Transverse colon (tissue), 4 donors: ENCODE measurements around the gene RBFOX1.

ENCODE experiments used
- POLR2A ChIP-seq: fragments of 450-650 bp; IDR thresholded peaks from one replicate; pipeline ENCODE4 v1.6.1; 2016; ENCODE audit warnings: antibody characterized with exemption, mild to moderate bottlenecking, moderate library complexity
- POLR2AphosphoS5 ChIP-seq, 3 donors: sonication (generic); formaldehyde crosslinking; IDR thresholded peaks; one replicate each; pipeline ENCODE4 v1.6.1; 2016; ENCODE audit warnings: antibody characterized with exemption in 3 of 3
- TF ChIP-seq, protein P1 (sequence below), 5 experiments: fragments of 200-600 bp in 3 of 5; fragments of 450-650 bp in 2 of 5; sonication (generic) in 3 of 5; IDR thresholded peaks; 1 replicate in 2 of 5; 2 replicates in 3 of 5; pipeline ENCODE4 v1.5.1; 2016 to 2017; ENCODE audit warnings: antibody characterized with exemption in 5 of 5, inconsistent platforms in 3 of 5, mild to moderate bottlenecking in 2 of 5, moderate library complexity in 1 of 5

DNA sequence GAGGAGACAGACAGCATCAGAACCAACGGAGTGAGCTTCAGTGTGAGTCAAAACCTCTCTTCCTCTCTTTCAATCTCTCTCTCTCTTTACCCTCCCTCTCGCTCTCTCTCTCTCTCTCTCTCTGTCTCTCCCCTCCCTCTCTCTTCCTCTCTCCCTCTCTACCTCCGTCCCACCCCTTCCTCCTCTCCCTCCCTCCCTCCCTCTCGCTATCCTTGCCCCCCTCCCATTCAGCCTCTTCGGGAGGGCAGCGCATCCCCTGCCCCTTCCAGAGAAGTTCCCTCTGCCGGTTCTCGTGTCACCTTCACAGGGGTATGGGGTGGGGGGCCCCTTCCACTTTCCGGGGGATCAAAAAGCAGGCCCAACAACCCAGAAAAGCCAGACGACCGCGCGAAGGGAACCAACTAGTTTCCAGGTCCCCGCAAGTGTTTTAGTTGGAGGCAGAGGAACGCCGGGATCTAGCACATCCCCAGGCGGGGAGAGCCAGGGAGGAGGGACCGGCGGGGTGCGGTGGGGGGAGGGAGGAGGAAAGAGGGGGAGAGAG lies 28.9 kb upstream of the RBFOX1 start:
- no peak for TF ChIP-seq POLR2A
- TF ChIP-seq POLR2AphosphoS5 (IDR thresholded peaks at IDR 0.05) = no peak
- TF ChIP-seq, protein P1, sequence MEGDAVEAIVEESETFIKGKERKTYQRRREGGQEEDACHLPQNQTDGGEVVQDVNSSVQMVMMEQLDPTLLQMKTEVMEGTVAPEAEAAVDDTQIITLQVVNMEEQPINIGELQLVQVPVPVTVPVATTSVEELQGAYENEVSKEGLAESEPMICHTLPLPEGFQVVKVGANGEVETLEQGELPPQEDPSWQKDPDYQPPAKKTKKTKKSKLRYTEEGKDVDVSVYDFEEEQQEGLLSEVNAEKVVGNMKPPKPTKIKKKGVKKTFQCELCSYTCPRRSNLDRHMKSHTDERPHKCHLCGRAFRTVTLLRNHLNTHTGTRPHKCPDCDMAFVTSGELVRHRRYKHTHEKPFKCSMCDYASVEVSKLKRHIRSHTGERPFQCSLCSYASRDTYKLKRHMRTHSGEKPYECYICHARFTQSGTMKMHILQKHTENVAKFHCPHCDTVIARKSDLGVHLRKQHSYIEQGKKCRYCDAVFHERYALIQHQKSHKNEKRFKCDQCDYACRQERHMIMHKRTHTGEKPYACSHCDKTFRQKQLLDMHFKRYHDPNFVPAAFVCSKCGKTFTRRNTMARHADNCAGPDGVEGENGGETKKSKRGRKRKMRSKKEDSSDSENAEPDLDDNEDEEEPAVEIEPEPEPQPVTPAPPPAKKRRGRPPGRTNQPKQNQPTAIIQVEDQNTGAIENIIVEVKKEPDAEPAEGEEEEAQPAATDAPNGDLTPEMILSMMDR (IDR thresholded peaks at IDR 0.05) = no peak
